Loucy (cell line): ENCODE data around the gene QRFP.

Experiments used
- CTCF ChIP-seq: fragments of 200-600 bp; sonication (generic); conservative IDR thresholded peaks from 2 replicates; pipeline ENCODE4 v1.5.1; 2014; ENCODE audit warnings: mild to moderate bottlenecking, antibody characterized with exemption, low read length
- EZH2phosphoT487 ChIP-seq: fragments of 200-600 bp; IDR thresholded peaks from 2 replicates; pipeline ENCODE4 v1.6.1; 2018; ENCODE audit warnings: antibody characterized with exemption, mild to moderate bottlenecking, moderate library complexity, borderline replicate concordance

GRCh38 chr9:130934702-130935647, 38.4 kb upstream of the QRFP start:
- TF ChIP-seq CTCF (no peak), EZH2phosphoT487 (no peak)
